Spleen (tissue), 7 donors: ENCODE measurements around the gene APBB1IP.

Experiments used
- POLR2A ChIP-seq, 3 donors: fragments of 450-650 bp; IDR thresholded peaks; one replicate each; pipeline ENCODE4 v1.5.1; 2017; ENCODE audit warnings: antibody characterized with exemption in 3 of 3, mild to moderate bottlenecking in 1 of 3
- TF ChIP-seq, protein P1 (sequence below), 11 experiments: fragments of 200-600 bp in 7 of 11; fragments of 450-650 bp in 4 of 11; sonication (generic) in 4 of 11; IDR thresholded peaks in 8 of 11; conservative IDR thresholded peaks in 3 of 11; 1 replicate in 7 of 11; 2 replicates in 4 of 11; pipeline versions ENCODE4 v1.4.0 to v1.8.0; 2016 to 2021; ENCODE audit warnings: antibody characterized with exemption in 11 of 11, inconsistent platforms in 4 of 11, mild to moderate bottlenecking in 1 of 11
- donor health status: DM: no; HTN: no; CAD: no; lungs with moderate emphysema.
- donor health status: DM: no; HTN: no; CAD: no.
- donor health status: DM: no; HTN: no; CAD: no.

DNA sequence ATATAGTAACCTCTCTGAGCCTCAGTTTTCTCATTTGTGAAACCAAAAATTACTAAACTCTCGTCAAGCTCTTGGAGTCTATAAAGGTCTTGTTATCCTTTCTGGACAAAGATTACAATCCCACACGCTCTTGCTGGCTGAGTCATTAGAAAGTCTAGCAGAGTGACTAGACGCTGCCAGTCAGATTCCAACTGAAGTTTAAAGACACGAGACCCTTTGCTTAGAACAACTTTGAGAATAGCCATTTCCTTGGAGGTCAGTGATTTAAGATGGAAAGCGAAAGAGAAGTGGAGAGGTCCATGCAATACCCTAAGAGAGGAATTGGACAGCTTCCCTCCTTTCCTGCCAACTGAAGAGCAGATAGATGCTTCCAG is 119.5 kb downstream of the APBB1IP start:
- TF ChIP-seq, protein P1, sequence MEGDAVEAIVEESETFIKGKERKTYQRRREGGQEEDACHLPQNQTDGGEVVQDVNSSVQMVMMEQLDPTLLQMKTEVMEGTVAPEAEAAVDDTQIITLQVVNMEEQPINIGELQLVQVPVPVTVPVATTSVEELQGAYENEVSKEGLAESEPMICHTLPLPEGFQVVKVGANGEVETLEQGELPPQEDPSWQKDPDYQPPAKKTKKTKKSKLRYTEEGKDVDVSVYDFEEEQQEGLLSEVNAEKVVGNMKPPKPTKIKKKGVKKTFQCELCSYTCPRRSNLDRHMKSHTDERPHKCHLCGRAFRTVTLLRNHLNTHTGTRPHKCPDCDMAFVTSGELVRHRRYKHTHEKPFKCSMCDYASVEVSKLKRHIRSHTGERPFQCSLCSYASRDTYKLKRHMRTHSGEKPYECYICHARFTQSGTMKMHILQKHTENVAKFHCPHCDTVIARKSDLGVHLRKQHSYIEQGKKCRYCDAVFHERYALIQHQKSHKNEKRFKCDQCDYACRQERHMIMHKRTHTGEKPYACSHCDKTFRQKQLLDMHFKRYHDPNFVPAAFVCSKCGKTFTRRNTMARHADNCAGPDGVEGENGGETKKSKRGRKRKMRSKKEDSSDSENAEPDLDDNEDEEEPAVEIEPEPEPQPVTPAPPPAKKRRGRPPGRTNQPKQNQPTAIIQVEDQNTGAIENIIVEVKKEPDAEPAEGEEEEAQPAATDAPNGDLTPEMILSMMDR (IDR thresholded peaks at IDR 0.05 in 8 of 11, conservative IDR thresholded peaks at IDR 0.05 in 3 of 11), result no peak
- no peak for TF ChIP-seq POLR2A (IDR thresholded peaks at IDR 0.05)
